K562 (cell line): ENCODE results near the gene CTRB2.

Experiments
- CHD4 ChIP-seq: fragments of 200-600 bp; sonication (generic); IDR thresholded peaks from 3 replicates; pipeline ENCODE4 v1.6.1; 2012; ENCODE audit warnings: low read depth, mild to moderate bottlenecking, mixed read lengths, low read length, inconsistent platforms; ENCODE audit not compliant: insufficient read depth, insufficient replicate concordance, poor library complexity, severe bottlenecking
- EZH2 ChIP-seq: IDR thresholded peaks from 2 replicates; pipeline ENCODE4 v1.6.1; 2012; ENCODE audit warnings: low read depth, mild to moderate bottlenecking, inconsistent platforms, low read length, borderline replicate concordance
- GTF2A2 ChIP-seq: IDR thresholded peaks from 2 replicates; pipeline ENCODE4 v1.6.1; 2016; ENCODE audit warnings: mild to moderate bottlenecking, missing genetic modification characterization, missing compliant biosample characterization
- KLF1 ChIP-seq: fragments of 450-650 bp; IDR thresholded peaks from 2 replicates; pipeline ENCODE4 v1.6.1; 2016; ENCODE audit warnings: missing genetic modification characterization, missing compliant biosample characterization
- MGA ChIP-seq: fragments of 450-650 bp; IDR thresholded peaks from 2 replicates; pipeline ENCODE4 v1.6.1; 2016; ENCODE audit warnings: mild to moderate bottlenecking, moderate library complexity
- MTA2 ChIP-seq: fragments of 450-650 bp; IDR thresholded peaks from 2 replicates; pipeline ENCODE4 v1.6.1; 2016; ENCODE audit warnings: low read depth
- MYC ChIP-seq, 2 experiments: fragments of 250-450 bp in 1 of 2; sonication (Bioruptor Pico) in 1 of 2; IDR thresholded peaks; 2 replicates each; pipeline versions ENCODE4 v1.5.1 to v1.6.1; 2012 to 2021; ENCODE audit warnings: low read depth in 2 of 2, borderline replicate concordance in 1 of 2, improper control_type of control experiment in 1 of 2, low read length in 1 of 2, mild to moderate bottlenecking in 1 of 2, moderate library complexity in 1 of 2
- POLR2A ChIP-seq: fragments of 450-650 bp; conservative IDR thresholded peaks from 2 replicates; pipeline ENCODE4 v1.6.1; 2016
- TAF1 ChIP-seq: IDR thresholded peaks from 2 replicates; pipeline ENCODE4 v1.6.1; 2011; ENCODE audit warnings: mild to moderate bottlenecking, low read length, moderate library complexity; ENCODE audit not compliant: insufficient read depth, control insufficient read depth, severe bottlenecking; ENCODE audit errors: extremely low read depth
- TRIM28 ChIP-seq: fragments of 450-650 bp; IDR thresholded peaks from 2 replicates; pipeline ENCODE4 v1.6.1; 2017
- ZKSCAN1 ChIP-seq: fragments of 150-350 bp; IDR thresholded peaks from 2 replicates; pipeline ENCODE4 v1.6.1; 2016; ENCODE audit warnings: low read depth, low read length
- TF ChIP-seq, protein P1 (sequence below), 3 experiments: IDR thresholded peaks in 2 of 3; conservative IDR thresholded peaks in 1 of 3; 2 replicates each; pipeline ENCODE4 v1.5.1; 2011 to 2012; ENCODE audit warnings: low read length in 3 of 3, mild to moderate bottlenecking in 3 of 3, control low read depth in 2 of 3, improper control_type of control experiment in 1 of 3, inconsistent platforms in 1 of 3, low read depth in 1 of 3, mixed read lengths in 1 of 3, moderate library complexity in 1 of 3; ENCODE audit not compliant: insufficient read depth in 2 of 3
- TF ChIP-seq, protein P2 (sequence below): sonication (generic); formaldehyde crosslinking; IDR thresholded peaks from 2 replicates; pipeline ENCODE4 v1.8.1; 2023; ENCODE audit warnings: mild to moderate bottlenecking, missing genetic modification reagents

DNA sequence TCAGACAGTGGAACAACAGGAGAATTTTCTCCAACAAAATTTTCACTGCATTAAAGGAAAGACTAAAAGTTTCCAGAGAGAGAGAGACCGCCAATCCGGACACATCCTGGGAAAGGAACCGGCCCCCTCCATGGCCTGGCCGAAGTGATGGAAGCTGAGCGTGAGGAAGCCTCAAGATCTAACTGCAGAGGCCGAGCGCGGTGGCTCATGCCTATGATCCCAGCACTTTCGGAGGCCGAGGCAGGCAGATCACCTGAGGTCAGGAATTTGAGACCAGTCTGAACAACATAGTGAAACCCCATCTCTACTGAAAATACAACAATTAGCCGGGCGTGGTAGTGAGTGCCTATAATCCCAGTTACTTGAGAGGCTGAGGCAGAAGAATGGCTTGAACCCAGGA is 3.9 kb downstream of the CTRB2 start:
- TF ChIP-seq CHD4 (no peak), POLR2A (no peak), KLF1 (tag) (no peak), MTA2 (no peak), TAF1 (no peak), ZKSCAN1 (no peak), TRIM28 (no peak), GTF2A2 (tag) (no peak), MGA (no peak), EZH2 (no peak), MYC (IDR thresholded peaks at IDR 0.05; ENCODE audit: low read depth, low read length) (no peak), MYC (CRISPR knock-in tag; IDR thresholded peaks at IDR 0.05; ENCODE audit: borderline replicate concordance, low read depth) (no peak)
- TF ChIP-seq, protein P1, sequence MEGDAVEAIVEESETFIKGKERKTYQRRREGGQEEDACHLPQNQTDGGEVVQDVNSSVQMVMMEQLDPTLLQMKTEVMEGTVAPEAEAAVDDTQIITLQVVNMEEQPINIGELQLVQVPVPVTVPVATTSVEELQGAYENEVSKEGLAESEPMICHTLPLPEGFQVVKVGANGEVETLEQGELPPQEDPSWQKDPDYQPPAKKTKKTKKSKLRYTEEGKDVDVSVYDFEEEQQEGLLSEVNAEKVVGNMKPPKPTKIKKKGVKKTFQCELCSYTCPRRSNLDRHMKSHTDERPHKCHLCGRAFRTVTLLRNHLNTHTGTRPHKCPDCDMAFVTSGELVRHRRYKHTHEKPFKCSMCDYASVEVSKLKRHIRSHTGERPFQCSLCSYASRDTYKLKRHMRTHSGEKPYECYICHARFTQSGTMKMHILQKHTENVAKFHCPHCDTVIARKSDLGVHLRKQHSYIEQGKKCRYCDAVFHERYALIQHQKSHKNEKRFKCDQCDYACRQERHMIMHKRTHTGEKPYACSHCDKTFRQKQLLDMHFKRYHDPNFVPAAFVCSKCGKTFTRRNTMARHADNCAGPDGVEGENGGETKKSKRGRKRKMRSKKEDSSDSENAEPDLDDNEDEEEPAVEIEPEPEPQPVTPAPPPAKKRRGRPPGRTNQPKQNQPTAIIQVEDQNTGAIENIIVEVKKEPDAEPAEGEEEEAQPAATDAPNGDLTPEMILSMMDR (IDR thresholded peaks at IDR 0.05 in 2 of 3, conservative IDR thresholded peaks at IDR 0.05 in 1 of 3; ENCODE audit: insufficient read depth in 2 of 3, low read depth in 1 of 3, low read length in 3 of 3): no peak
- TF ChIP-seq, protein P2, sequence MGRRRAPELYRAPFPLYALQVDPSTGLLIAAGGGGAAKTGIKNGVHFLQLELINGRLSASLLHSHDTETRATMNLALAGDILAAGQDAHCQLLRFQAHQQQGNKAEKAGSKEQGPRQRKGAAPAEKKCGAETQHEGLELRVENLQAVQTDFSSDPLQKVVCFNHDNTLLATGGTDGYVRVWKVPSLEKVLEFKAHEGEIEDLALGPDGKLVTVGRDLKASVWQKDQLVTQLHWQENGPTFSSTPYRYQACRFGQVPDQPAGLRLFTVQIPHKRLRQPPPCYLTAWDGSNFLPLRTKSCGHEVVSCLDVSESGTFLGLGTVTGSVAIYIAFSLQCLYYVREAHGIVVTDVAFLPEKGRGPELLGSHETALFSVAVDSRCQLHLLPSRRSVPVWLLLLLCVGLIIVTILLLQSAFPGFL (CRISPR knock-in tag): no peak
